ENCODE measurements around the gene WDTC1.

- no peak for TF ChIP-seq CTCF (IDR thresholded peaks at IDR 0.05 in 8 of 11, conservative IDR thresholded peaks at IDR 0.05 in 3 of 11)
- TF ChIP-seq POLR2AphosphoS5 (IDR thresholded peaks at IDR 0.05), result no peak
These were observed 109.2 kb downstream of the WDTC1 start for GRCh38 chr1:27343639-27344025.

Measured in spleen (tissue), 7 donors.